HG03175 (cell line): ENCODE measurements around the gene RAB10.

Source experiments
- ATAC-seq: cut with Tn5 transposase; IDR thresholded peaks from one replicate; pipeline ENCODE4 v1.9.1; 2021; ENCODE audit warnings: mild to moderate bottlenecking, moderate library complexity; ENCODE audit not compliant: unreplicated experiment

RAB10 gene

DNA sequence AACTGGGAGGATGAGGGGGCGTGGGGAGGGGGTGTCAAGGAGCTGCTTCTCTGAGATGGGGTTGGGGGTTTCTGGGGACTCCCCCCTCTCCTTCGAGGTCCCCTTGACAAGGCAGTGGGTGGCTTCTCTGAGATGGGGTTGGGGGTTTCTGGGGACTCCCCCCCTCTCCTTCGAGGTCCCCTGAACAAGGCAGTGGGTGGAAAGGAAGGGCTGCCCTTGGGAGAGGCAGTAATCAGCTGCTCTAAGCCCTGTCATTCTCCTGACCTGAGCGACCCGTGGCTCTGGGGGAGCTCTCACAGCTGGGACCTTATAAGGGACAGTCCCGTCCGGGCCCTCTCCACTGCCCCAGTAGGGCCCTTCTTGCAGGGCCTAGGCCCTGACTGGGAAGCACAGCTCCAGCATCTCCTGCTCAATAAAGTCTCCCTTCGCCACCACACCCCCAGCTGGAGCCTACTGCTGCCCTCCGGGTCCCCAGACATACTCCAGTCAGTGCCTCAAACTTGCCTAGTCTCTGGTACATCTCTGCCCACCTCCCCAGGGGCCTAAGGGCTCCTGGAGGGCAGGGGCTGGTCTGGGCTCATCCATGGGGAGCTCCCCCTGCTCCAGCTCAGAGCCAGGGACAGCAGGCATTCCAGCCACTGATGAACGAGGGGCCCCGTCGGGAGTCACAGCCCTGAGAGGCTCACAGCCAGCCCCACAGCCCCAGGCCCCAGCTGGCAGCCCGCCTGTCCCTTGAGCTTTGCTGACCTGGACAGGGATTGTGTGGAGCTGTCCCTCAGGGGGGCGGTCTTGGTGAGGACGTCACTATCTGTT is 141.8 kb downstream of the RAB10 start:
- no peak for ATAC-seq

DNA sequence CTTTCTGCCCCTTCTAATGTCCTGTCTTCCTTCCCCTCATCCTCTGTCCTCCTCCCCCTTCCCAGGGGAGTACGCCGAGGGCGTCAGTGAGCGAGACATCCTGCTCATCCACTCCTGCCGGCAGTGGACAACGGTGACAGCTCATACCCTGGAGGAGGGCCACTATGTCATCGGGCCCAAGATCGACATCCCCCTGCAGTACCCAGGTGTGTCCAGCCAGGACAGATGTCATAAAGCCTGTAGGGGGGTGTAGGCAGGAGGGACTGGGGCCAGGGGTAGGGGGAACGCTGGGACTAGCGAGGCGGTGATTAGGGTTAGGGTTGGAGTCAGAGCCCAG is 142.4 kb downstream of the RAB10 start:
- ATAC-seq, result no peak

- no peak for ATAC-seq
Measured at GRCh38 chr2:26177122-26177521, 143.2 kb downstream of the RAB10 start.

- no peak for ATAC-seq
Measured at GRCh38 chr2:26178246-26178645, 144.4 kb downstream of the RAB10 start.

- no peak for ATAC-seq
Measured at GRCh38 chr2:26178746-26179436, 145.0 kb downstream of the RAB10 start.

- ATAC-seq, result no peak
Measured at GRCh38 chr2:26179446-26179913, 145.6 kb downstream of the RAB10 start.

DNA sequence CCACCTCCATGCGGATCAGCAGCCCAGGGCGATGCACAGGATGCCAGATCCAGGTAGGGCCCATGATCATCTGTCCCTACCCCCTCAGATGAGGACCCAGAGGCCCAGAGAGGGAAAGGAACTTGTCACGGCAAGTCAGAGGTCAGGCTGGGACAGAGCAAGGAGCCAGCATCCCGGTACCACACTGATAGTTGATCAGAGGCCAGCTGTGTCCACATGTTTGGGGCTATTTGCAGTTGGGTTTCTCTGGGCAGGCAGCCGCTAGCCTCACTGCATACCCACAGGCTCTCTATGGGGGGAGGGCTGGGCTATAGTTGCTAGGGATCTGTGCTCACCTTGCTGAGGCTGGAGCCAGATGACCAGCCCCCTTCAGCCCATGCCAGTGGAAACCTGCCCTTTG is 148.6 kb downstream of the RAB10 start:
- ATAC-seq, result no peak

DNA sequence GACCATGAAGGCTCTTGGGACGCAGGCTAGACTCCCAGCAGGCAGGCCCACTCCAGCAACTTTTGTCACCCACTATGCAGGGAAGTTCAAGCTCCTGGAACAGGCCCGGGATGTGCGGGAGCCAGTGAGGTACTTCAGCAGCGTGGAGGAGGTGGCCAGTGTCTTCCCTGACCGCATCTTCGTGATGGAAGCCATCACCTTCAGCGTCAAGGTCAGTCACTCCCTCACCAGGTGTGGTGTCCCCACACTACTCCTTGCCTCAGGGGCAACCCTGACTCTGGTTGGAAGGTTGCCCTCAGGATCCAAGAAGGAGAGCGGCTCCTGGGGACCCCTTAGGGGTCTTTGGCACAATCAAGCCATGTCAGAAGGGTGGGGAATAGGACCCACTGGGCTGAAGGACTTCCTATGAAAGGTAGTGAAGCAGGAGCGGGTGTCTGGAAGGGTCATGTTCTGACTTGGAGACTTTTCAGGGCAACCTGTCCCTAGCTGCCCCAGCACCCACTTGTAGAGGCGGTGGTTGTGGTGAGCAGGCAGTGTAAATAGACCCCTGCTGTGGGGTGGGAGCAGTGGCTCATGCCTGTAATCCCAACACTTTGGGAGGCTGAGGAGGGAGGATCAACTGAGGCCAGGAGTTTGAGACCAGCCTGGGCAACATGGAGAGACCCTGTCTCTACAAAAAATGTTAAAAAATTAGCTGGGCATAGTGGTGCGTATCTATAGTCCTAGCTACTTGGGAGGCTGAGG is 149.2 kb downstream of the RAB10 start:
- ATAC-seq, result no peak

- ATAC-seq, result no peak
Measured at GRCh38 chr2:26184121-26184520, 150.2 kb downstream of the RAB10 start.

DNA sequence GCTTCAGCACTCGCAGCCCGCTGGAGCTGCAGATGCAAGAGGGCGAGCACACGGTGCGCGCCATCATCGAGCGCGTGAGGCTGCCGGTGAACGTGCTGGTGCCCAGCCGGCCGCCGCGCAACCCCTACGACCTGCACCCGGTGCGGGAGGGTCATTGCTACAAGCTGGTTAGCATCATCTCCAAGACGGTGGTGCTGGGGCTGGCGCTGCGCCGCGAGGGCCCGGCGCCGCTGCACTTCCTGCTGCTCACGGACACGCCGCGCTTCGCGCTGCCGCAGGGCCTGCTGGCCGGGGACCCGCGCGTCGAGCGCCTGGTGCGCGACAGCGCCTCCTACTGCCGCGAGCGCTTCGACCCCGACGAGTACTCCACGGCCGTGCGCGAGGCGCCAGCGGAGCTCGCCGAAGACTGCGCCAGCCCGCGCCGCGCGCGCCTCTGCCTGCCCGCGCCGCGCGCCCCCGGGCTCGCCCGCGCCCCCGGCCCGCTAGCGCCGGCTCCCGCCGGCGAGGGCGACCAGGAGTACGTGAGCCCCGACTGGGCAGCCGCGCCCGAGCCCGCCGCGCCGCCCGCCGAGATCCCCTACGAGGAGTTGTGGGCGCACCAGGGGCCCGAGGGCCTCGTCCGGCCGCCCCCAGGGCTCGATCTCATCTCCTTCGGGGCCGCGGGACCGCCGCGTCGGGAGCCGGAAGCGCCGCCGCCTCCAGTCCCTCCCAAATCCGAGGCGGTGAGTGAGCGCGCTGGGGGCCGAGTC is 150.8 kb downstream of the RAB10 start:
- ATAC-seq, result peak; percentile 81

GRCh38 chr2:26185304-26185928 is 151.5 kb downstream of the RAB10 start:
- ATAC-seq, result no peak

DNA sequence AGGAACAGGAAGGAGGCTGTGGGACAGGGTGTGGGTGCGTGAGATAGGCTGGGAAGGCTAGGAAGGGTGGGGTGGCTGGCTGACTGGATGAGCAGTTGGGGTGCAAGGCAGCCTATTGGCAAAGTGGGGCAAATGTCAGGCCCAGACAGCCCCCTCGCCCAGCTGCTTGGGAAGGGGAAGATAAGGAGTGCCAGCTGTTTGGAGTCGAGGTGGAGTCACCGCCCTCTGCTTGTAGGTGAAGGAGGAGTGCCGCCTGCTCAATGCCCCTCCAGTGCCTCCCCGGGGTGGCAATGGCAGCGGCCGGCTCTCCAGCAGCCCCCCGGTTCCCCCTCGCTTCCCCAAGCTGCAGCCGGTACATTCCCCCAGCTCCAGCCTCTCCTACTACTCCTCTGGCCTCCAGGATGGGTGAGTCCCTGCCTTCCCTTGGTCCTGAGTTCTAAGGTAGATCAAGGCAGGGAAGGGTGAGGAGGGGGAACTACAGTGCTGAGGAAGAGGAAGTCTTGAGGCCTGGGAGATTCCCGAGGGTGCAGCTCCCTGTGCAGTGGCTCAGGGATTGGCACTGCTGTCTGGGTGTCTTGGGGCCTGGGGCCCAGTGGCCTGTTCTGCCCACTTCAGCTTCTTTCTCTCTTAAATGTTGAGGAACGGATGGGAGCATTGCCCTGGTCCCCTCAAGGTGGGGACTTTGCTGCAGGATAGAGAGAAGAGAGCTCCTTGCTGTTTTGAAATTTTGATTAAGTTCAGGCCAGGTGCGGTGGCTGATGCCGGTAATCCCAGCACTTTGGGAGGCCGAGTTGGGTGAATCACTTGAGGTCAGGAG is 152.3 kb downstream of the RAB10 start:
- ATAC-seq, result no peak
